Stimulated activated CD8-positive, alpha-beta memory T cell treated with anti-CD3 and anti-CD28 coated beads, Interleukin-7, amount 100 ng/mL, for 4 hours (primary cell): ENCODE results near the gene WNK3.
A peak's percentile ranks its signal among the peaks of the same experiment; 100 is the strongest.
"Not testable (repeated sequence)": the region's sequence is repeated elsewhere in the genome, so short reads cannot be mapped to it uniquely, and the experiment has no call there.

Experiments
- DNase-seq, 2 donors: peaks; one replicate each; pipeline ENCODE4 v3.0.0-alpha.2; 2020; ENCODE audit warnings: low read depth in 2 of 2

The WNK3 gene

DNA sequence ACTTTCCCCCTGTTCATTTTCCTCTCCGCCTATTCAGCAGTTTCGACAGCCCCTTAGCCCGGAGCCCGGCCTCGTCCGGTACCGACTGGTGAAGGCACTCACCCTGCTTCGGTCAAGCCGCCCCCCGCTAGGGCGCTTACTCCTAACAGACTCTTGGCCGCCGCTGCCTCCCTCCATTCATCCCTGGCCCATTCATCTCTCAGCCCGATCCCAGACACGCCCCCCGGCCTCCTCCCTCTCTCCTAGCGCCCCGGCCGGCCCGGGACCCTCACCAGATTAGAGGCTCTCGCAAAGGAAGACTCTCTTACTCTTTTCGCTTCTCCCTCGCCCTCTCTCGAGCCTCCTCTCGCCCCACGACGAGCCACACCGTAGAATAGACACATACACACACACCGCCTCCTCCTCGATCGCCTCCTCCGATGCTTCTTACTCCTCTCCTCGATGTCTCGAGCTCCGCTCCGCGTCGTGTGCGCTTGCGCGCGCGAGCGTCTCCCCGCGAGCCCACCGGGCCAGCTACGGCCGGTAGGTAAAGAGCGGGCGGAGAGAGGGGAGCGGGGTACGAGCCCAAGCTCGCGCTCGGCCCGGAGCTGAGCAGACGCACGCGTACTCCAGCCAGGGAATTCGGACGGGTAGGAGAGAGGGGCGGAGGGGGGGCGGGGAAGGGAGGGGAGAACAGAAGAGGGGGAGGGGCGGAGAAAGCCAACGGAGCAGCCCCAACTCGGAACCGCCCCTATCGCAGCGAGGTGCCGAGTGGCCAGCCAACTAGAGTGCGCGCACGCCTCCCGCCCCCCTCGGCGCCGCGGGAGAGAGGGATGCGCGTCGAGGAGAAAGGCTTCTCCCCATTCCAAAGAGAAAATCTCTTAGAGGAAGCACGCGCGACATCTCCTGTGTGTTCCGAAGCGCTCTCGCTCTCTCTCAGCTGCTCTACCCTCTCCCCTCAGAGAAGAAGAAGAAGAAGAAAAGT lies at the start of gene WNK3:
Gene WNK3, minus strand, starts transcription at position 633 of the 964 bp plus-strand sequence.
- peak in 1 of 2 donors; percentile 21 for DNase-seq

DNA sequence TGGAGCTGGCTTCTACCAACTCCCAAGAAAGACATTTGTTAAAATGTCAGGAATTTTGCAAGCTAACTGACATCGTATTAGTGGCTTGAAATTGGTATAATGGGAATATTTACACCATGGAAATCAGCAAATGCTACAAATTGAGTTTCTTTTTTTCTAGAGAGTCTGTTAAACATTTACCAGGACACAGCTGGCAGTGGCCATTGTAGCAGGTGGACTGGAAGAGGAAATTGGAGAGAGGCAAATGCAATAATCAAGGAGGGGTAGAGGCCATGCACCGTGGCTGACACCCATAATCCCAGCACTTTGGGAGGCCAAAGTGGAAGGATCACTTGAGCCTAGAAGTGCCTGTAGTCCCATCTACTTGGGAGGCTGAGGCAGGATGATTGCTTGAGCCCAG lies 49.4 kb upstream of the WNK3 start:
- no peak for DNase-seq

DNA sequence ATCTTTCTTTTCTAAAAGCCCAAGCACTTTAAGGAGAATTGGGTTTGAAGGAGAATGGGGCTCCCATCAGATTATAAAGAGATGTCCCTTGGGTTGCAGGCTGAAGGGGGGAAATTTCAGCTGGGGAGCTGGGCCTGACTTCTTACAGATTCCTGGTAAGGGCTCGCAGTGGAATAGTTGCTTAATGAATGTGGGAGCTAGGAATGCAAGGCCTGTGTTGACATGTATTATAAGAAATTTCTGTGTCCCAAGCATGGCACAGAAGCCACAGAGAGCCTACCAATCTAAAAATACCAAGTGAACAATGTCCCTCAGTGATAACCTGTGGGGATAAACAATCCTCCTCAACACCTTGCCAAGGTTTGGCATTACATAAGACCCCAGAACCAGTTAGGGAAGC lies 39.3 kb upstream of the WNK3 start:
- no peak for DNase-seq

DNA sequence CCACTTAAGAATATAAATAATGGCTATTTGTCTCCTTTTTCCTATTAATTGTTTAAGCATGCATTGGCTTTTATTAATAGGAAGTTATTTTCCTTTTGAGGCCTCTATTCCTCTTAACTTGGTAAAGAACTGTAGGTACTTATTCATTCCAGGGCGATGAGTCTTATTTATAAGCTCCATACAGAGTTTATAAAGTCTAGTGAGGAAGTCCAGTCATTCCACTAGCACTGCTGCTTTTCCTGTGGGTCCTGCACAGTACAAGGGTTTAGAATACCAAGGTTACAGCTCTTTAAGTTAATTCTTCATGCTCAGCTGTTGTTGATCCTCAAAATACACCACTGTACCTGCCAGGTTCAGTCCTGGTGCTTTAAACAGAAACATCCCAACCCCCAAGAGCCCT lies 28.5 kb upstream of the WNK3 start:
- no peak for DNase-seq

DNA sequence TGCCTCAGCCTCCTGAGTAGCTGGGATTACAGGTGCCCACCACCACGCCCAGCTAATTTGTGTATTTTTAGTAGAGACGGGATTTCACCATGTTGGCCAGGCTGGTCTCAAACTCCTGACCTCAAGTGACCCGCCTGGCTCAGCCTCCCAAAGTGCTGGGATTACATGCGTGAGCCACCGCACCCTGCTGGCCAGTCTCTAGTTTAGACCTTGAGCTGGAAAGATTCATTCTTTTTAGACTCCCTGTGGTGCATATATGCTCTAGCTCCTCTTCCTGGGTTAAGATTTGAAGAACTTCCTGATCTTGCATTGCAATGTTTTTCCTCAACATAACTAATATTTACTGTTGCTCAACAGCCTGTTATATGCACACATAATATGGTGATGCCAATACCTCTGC lies 26.8 kb upstream of the WNK3 start:
- not testable (repeated sequence) for DNase-seq

DNA sequence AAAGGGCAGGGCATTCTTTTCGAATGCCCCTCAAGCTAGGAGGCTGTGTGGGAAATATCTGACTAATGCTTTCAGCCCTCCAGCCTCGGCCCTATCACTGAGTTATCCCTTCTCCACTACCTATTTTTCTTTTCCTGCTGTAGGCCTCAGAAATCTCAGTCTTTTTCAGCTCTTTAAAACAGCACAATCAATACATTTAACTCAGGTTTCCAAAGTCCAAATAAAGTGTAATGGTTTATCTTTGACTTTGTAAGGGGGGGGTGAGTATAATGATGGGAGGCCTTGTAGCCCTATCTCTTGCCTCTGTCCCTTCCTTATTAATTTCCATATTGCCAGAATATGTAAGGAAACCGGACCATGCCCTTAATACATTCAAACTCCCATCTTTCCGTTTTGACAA lies 1.6 kb upstream of the WNK3 start:
- DNase-seq, result no peak

DNA sequence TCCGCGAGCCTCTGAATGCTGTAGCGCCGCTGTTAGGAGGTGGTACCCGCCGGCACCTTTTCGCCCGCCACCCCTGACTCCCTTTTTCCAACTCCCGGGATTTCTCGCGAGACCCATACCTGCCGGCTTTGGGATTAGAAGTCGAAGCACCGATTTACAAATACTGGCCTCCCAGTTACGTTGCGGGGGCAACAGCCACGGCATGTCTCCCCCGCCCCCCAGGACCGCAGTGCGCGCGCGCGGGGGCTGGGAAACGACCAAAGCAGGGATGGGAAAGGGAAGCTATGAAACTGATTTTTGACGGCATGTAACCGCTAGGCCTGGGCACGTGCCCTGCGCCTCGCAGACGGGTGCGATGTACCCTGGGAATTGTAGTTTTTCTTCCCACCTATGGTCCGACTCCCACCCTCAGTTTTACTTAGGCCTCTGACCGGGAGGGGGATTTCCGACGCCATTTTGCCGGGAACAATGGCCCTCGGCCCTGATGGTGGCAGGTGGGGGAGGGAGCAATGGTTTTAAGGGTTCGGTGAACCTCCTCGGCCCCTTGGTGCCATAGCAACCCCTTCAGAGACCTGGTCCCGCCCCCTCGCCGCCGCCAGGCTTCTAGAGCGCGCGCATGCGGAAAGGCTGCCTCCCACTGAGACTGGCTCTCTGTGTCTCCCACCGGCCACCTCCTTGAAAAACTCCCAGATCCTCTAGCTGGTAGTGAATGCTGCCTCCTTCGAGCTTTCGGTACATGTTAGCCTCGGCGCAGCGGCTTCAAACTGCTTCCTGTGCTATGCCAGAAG lies 772 bp upstream of the WNK3 start:
- peak in 1 of 2 donors; percentile 35 for DNase-seq

DNA sequence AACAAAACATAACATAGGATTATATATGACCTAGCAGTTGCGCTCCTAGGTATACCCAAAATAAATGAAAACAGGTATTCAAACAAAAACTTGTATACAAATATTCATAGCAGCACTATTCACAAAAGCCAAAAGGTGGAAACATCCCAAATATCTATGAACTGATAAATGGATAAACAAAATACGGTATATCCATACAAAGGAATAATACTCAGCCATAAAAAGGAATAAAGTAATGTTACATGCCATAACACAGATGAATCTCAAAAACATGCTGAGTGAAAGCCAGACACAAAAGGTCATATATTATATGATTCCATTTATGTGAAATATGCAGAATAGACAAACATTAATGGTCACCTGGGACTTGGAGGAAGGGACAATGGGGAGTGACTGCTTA lies 5.2 kb downstream of the WNK3 start:
- no peak for DNase-seq

DNA sequence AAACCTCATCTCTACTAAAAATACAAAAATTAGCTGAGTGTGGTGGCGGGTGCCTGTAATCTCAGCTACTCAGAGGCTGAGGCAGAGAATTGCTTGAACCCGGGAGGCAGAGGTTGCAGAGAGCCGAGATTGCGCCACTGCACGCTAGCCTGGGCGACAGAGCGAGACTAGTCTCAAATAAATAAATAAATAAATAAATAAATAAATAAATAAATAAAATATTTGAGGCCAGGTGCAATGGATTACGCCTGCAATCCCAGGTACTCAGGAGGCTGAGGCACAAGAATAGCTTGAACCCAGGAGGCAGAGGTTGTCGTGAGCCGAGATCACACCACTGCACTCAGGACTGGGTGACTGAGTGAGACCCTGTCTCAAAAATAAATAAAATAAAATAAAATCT lies 20.5 kb downstream of the WNK3 start:
- DNase-seq, result not testable (repeated sequence)

DNA sequence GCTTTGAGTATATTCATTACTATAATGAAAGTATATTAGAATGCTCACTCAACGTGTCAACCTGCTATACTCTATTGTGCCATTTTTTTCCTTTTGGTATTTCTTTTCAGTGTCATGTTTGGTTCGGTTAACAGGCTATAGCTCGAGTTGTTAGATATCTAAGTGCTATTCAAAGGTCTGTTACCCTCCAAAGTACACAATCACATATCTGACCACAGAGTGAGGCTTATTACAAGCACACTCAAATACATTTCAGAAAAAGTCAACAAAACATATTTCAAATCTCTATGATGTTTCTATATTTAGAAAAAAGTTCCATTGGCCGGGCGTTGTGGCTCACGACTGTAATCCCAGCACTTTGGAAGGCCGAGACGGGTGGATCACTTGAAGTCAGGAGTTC lies 32.8 kb downstream of the WNK3 start:
- no peak for DNase-seq

DNA sequence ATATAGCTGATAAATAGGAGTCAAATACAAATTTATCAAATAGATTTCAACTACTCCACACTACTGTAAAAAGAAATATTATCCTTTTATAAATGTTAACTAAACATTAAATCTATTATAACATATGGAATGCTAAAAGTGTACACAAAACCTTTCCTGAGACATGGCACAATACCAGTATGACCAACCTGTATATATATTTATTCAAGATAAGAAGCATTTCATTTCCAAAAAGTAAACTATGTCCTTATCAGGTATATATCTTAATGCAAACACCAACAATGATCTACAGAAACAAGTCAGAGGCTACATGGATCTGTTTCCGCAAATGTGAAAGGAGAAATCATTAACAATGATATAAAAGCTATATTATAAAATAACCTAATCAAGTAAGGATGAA lies 37.8 kb downstream of the WNK3 start:
- no peak for DNase-seq

DNA sequence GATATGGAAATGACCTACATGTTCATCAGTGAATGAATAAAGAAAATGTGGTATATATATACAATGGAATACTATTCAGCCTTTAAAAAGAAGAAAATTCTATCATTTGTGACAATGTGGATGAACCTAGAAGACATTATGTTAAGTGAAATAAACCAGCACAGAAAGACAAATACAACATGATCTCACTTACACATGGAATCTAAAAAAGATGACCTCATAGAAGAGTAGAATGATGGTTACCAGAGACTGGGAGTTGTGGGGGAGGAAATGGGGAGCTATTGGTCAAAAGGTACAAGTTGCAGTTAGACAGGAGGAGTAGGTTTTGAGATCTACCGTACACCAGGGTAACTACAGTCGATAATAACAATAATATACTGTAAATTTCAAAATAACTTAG lies 51.5 kb downstream of the WNK3 start:
- no peak for DNase-seq

DNA sequence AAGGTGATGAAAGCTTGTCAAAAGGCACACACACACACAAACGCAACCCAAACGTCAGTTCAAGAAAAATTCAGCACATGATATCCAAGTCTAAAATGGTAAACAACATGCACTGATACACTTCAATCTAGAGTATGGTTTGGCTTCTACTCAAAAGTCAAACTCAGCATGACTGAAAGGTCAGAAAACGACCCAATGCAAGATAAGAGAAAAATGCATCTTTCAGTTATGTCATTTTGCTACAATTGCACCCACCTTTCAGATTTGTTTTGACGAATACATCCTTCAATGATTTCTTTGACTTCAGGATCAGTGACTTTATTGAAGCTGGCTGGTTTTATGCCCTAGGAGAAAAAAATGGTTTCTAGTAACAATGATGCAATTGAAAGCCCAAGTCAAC lies 56.3 kb downstream of the WNK3 start:
- DNase-seq, result no peak

DNA sequence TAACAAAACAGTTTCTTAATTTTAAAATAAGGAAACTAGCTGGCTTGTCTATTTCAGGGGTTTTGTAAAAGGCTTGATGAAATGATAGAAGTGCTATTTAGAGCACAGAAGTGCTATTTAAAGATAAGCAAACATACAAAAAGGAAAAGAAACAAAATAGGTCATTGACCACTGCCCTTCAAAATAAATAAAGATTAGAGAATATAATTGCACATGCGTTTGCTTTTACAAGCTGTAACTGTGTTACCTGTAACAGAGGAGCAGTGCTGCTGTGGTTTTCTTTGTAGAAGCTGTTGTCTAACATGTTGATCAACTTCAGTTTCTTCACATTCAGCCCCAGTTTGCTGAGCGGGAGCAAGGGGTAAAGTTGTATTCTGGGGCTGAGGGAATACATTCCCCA lies 63.5 kb downstream of the WNK3 start:
- DNase-seq, result no peak

DNA sequence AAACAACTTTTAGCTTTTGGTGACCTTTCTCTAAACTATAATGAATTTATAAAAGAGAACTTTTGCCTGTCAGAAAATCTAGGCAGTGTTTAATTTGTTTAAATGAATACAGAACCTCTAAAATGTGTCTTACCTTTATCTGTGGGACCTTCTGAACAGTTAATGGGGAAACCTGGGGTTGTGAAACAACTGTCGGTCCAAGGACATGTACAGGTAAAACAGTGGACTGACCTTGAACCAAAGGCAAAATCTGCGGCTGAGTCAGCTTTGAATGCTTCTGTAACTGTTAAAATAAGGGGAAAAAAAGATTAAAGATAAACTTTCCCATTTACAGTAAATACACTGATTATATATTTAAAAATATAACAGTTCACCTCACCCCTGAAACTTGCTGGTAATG lies 65.1 kb downstream of the WNK3 start:
- no peak for DNase-seq

DNA sequence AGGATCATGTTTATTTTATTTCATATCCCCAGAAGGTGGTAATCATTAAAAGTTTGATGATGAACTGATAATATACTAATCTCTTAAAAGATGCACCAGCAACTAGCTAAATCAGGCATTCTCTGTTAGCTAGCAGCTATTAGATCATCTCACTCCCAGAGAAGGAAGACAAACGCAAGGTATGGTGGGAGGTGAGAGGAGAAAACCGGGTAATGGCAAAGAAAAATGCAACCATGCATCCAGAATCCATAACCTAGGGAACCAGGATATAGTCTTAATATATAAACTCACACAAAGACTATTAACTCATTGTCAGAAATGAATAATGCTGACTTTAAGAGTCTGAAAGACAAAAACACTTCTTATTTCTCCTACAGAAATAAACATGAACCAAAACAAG lies 66.1 kb downstream of the WNK3 start:
- no peak for DNase-seq

DNA sequence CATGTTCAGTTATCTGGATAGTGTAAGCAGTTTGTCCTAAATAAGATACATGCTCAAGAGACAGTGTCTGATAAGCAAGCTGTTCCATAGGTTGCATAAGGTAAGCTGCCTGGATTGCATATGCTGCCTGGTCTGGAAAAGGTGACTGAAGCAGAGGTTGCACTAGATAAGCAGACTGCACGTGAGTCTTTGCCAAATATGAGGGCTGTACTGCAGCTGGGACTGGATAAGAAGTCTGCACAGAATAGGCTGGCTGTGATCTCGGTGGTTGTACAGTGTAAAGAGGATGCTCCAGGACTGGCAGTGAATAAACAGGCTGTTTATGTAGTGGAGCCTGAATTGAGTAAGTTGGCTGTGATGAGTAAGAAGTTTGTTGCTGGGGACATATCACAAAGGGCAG lies 68.9 kb downstream of the WNK3 start:
- no peak for DNase-seq

DNA sequence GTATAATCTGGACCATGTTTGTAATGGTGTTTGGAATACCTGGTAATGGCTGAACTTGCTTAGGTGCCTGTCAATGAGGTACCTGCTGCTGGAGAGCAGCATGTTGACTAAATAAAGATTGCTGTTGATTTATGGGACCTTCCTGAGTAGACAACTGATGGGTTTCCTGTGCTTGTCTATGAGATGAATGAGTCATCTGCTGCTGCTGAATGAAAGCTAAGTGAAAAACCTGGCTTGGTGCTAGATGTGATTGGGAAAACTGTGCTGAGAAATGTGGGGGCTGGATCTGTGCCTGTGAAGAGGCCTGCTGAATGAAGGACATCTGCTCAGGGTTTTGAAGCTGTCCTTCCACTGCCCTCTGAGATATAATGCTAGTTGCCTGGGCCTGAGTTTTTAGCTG lies 69.6 kb downstream of the WNK3 start:
- DNase-seq, result no peak

DNA sequence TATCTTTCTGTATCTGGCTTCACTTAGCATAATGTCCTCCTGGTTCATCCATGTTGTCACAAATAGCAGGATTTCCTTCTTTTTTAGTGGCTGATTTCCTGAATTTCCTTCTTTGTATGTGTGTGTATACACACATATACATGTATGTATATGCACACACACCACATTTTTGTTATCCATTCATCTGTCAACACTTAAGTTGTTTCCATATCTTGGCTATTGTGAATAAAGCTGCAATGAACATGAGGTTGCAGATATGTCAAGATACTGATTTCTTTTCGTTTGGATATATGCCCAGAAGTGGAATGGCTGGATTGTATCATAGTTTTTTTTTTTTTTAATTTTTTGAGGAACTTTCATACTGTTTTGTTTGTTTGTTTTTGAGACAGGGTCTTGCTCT lies 76.2 kb downstream of the WNK3 start:
- DNase-seq, result no peak

DNA sequence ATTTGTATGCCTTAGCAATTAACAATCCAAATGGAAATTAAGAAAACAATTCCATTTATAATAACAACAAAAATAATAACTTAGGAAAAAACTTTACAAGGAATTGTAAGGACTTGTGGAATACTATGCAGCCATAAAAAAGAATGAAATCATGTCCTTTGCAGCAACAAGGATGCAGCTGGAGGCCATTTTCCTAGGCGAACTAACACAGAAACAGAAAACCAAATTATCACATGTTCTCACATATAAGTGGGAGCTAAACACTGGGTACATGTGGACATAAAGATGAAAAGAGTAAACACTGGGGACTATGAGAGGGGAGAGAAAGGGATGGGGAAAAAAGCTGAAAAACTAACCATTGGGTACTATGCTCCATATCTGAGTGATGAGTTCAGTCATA lies 77.4 kb downstream of the WNK3 start:
- DNase-seq, result no peak

DNA sequence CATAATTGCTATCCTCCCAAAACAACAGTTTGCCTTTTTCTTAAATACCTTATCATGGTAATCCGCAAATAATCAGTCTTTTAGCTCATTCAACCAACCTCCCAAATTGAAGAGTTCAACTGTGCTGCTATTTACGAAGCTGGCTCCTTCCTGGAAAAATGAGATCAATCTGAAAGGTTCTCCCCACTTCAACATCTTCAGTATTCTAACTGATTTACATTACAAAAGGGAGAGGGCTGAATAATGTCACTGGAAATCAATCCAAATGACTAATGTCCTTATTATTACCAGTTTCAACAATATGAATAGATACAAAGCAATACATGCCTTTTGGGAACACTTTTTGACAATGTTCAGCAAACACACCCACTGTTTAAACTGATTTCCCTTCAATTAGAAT lies 86.2 kb downstream of the WNK3 start:
- no peak for DNase-seq

DNA sequence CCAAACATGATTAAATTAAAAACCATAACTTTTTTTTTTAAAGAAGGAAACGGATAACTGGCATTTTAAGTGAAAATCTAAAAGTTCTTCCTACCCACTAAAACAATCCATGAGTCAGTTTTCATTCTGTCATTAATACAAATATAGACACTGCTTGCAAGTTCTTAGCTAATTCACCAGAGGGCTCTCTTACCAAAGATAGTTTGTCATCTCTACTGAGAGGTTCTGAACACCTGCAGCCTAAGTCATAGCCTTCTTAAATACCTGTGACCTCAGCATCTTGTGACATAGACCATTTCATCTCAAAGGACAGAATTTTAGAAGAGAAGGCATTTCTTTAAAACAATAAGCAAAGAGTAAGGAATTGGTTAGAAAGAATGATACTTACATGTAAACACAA lies 109.5 kb downstream of the WNK3 start:
- DNase-seq, result no peak

DNA sequence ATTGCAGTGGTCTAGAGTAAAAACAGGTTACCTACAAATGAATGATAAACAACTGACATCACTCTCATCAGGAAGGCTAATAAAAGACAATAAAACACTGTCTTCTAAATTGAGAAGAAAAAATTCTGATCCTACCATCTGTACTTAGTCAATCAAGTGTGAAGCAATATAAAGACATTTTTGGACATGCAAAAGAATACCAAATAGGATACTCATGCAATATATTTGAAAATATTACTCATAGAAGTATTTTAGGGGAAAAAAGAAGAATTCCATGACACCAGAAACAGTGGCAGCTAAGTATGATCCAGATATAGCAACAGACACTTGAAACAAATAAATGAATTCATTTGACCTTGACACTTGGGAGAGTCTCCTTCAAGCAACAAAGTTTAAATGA lies 111.0 kb downstream of the WNK3 start:
- no peak for DNase-seq
